ENCODE results near the gene ARHGAP42. TPM values are rescaled to one million over a fixed set of nuclear protein-coding genes. Genes with fewer than 3 reads are reported as not detected.

ARHGAP42 gene
- total and polyA plus RNA-seq, 2 of the 4 experiments (the other 2 are of a cell fraction) = 2.9 to 7.3 TPM

DNA sequence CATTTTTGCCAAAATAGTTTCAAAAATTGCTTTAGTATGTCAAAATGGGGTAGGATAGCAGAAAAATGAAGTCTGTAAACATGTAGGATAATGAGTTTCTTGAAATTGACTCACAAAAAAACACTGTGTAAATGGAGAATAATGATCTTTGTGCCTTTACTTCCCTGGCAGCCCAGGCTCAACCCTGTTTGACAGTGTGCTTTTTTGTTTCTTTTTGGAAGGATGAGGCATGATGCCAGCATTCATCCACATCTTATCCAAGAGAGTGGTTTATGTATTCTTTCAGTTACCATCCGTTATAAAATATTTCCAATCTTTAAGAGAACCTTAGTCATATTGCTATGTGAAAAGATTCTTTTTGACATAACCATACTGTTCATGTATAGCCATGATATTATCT is 70.6 kb downstream of the ARHGAP42 start:
- no peaks in the 10 kb centered on the region for H4K20me1 ChIP-seq (ENCODE audit: insufficient read depth, low read length)
- intact Hi-C loops (cut with micrococcal nuclease) (no loop called here), in situ Hi-C loops (cut with MboI; ENCODE audit: low sequenced_read_pairs) (no loop called here), dilution Hi-C loops (cut with HindIII; ENCODE audit: low sequenced_read_pairs, unreplicated experiment) (no loop called here)
- H3K27ac ChIP-seq (ENCODE audit: insufficient read depth, low read length) = no peak overlapping the region
- H3K9me1 ChIP-seq (ENCODE audit: insufficient read depth, low read length) = no peaks in the 10 kb centered on the region
- CTCF ChIA-PET = no interaction called here
- no peak overlapping the region for H3K4me3 ChIP-seq (ENCODE audit: insufficient read depth, low read depth, low read length)
- no peak overlapping the region for H2BK120ac ChIP-seq (ENCODE audit: low read depth, low read length)
- no peak overlapping the region for H4K8ac ChIP-seq (ENCODE audit: low read depth in 2 of 2, low read length in 2 of 2)
- no CpG with 5 or more reads among the region's 1 CpG for WGBS, 2 experiments (ENCODE audit: extremely low coverage in 2 of 2, insufficient read length in 1 of 2)
- no peaks in the 10 kb centered on the region for H3K4me1 ChIP-seq (ENCODE audit: control insufficient read depth, insufficient read depth, low read length)
- DNase-seq = no peak
- H3K4ac ChIP-seq (ENCODE audit: low read depth, low read length) = no peak overlapping the region
- POLR2A ChIA-PET (ENCODE audit: unreplicated experiment) = no interaction called here
- no peak overlapping the region for H3K4me2 ChIP-seq (ENCODE audit: low read depth, low read length)
- H4K5ac ChIP-seq (ENCODE audit: low read depth, low read length) = no peak overlapping the region
- no peak overlapping the region for H2BK15ac ChIP-seq (ENCODE audit: low read depth, low read length)
- H2BK5ac ChIP-seq (ENCODE audit: low read depth, low read length, poor library complexity, severe bottlenecking) = no peak overlapping the region
- H3K56ac ChIP-seq (ENCODE audit: extremely low read depth, insufficient read depth, low read length) = no peak overlapping the region
- no peak overlapping the region for H2AK5ac ChIP-seq (ENCODE audit: low read depth, low read length)
- TF ChIP-seq CHD1 (IDR thresholded peaks at IDR 0.05; ENCODE audit: low read depth, low read length) (no peak), POLR2A (IDR thresholded peaks at IDR 0.05; ENCODE audit: low read depth, low read length) (no peak), FOS (IDR thresholded peaks at IDR 0.05; ENCODE audit: low read depth, low read length) (no peak), RCOR1 (IDR thresholded peaks at IDR 0.05; ENCODE audit: insufficient replicate concordance, low read length) (no peak), MXI1 (IDR thresholded peaks at IDR 0.05; ENCODE audit: borderline replicate concordance, low read depth, low read length) (no peak), BHLHE40 (IDR thresholded peaks at IDR 0.05; ENCODE audit: low read depth, low read length) (no peak)
- TF ChIP-seq, protein P1, sequence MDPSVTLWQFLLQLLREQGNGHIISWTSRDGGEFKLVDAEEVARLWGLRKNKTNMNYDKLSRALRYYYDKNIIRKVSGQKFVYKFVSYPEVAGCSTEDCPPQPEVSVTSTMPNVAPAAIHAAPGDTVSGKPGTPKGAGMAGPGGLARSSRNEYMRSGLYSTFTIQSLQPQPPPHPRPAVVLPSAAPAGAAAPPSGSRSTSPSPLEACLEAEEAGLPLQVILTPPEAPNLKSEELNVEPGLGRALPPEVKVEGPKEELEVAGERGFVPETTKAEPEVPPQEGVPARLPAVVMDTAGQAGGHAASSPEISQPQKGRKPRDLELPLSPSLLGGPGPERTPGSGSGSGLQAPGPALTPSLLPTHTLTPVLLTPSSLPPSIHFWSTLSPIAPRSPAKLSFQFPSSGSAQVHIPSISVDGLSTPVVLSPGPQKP (IDR thresholded peaks at IDR 0.05; ENCODE audit: borderline replicate concordance, low read depth, low read length) = no peak
- TF ChIP-seq, protein P2, sequence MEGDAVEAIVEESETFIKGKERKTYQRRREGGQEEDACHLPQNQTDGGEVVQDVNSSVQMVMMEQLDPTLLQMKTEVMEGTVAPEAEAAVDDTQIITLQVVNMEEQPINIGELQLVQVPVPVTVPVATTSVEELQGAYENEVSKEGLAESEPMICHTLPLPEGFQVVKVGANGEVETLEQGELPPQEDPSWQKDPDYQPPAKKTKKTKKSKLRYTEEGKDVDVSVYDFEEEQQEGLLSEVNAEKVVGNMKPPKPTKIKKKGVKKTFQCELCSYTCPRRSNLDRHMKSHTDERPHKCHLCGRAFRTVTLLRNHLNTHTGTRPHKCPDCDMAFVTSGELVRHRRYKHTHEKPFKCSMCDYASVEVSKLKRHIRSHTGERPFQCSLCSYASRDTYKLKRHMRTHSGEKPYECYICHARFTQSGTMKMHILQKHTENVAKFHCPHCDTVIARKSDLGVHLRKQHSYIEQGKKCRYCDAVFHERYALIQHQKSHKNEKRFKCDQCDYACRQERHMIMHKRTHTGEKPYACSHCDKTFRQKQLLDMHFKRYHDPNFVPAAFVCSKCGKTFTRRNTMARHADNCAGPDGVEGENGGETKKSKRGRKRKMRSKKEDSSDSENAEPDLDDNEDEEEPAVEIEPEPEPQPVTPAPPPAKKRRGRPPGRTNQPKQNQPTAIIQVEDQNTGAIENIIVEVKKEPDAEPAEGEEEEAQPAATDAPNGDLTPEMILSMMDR (conservative IDR thresholded peaks at IDR 0.05; ENCODE audit: low read depth, low read length) = no peak
- peaks cover 0 to 18% of the 10 kb centered on the region in 2 experiments; a peak in 2 of 4 replicates for H3K79me1 ChIP-seq (ENCODE audit: low read depth in 1 of 2, low read length in 2 of 2)
- no peaks in the 10 kb centered on the region for H3K27me3 ChIP-seq (ENCODE audit: control insufficient read depth, insufficient read depth, low read length)
- H3K14ac ChIP-seq (replicated peaks; ENCODE audit: low read depth, low read length) = no peak overlapping the region
- H2BK20ac ChIP-seq (ENCODE audit: low read depth, low read length) = no peak overlapping the region
- BruUV-seq (replicated peaks) = no TSS peak
- H3K18ac ChIP-seq (ENCODE audit: low read depth, low read length) = no peak overlapping the region
- H2AFZ ChIP-seq (replicated peaks; ENCODE audit: low read length, poor library complexity) = no peak overlapping the region
- H3K23ac ChIP-seq (ENCODE audit: low read depth, low read length) = no peak overlapping the region
- H3K9me3 ChIP-seq (ENCODE audit: control insufficient read depth, insufficient read depth, low read length) = no peaks in the 10 kb centered on the region
- H3K36me3 ChIP-seq (ENCODE audit: control insufficient read depth, insufficient read depth, low read length) = no peaks in the 10 kb centered on the region
- H4K91ac ChIP-seq (ENCODE audit: insufficient read depth, low read depth, low read length) = no peak overlapping the region
- H3K9ac ChIP-seq (ENCODE audit: low read depth, low read length) = no peak overlapping the region; the same call in 1 of the 2 replicates
- no peak for ATAC-seq (ENCODE audit: low read depth)
- H2AK9ac ChIP-seq (replicated peaks; ENCODE audit: low read depth, low read length, poor library complexity) = no peak overlapping the region

All from IMR-90 (cell line).